ENCODE results near the gene PRDM2.

Gene PRDM2

DNA sequence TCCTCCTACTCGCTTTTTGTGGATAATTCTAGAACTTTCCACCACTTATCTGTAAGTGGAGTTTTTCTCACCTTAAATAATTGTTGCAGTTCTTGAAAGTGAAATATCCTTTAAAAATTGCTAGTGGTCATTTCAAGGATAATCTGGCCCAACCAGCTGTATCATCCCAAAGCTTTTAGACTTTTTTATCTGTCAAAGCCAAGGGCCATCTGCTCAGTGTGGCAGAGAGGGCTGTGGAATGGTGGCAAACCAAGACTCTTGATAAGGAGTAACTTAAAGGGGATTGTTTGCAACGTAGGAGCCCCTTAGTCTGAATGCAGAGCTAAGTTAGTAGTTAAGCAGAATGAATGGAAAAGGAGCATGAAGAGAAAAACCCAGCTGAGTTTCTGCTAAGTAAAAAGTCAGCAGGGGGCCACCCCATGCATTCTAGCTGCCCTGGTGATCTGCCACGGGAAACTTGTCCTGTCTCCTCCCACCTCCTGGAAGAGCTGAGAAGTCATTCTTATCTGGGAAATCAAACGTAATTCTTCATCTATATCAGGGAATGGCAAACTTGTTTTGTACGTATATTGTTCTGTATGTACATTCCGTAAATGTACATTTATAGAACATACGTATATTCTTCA lies 169.3 kb downstream of the PRDM2 start:
- TF ChIP-seq, protein P1, sequence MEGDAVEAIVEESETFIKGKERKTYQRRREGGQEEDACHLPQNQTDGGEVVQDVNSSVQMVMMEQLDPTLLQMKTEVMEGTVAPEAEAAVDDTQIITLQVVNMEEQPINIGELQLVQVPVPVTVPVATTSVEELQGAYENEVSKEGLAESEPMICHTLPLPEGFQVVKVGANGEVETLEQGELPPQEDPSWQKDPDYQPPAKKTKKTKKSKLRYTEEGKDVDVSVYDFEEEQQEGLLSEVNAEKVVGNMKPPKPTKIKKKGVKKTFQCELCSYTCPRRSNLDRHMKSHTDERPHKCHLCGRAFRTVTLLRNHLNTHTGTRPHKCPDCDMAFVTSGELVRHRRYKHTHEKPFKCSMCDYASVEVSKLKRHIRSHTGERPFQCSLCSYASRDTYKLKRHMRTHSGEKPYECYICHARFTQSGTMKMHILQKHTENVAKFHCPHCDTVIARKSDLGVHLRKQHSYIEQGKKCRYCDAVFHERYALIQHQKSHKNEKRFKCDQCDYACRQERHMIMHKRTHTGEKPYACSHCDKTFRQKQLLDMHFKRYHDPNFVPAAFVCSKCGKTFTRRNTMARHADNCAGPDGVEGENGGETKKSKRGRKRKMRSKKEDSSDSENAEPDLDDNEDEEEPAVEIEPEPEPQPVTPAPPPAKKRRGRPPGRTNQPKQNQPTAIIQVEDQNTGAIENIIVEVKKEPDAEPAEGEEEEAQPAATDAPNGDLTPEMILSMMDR (IDR thresholded peaks at IDR 0.05; ENCODE audit: control insufficient read depth, extremely low read depth, insufficient read depth): no peak
- DNase-seq (ENCODE audit: low read depth): no peak
- H3K4me3 ChIP-seq (ENCODE audit: low read depth, low read length): no peak overlapping the region

DNA sequence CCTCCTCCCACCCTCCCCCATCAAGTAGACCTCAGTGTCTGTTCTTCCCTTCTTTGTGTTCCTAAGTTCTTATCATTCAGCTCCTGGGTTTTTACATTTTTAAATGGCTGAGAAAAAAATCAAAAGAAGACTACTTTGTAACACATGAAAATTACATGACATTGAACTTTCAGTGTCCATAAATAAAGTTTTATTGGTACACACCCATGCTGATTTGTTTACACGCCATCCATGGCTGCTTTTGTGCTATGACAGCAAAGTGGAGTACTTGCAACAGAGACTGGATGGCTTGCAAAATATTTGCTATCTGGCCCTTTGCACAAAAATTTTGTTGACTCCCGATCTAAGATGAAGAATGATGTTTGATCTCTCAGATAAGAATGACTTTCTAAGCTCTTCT lies 171.4 kb downstream of the PRDM2 start:
- TF ChIP-seq, protein P1 (IDR thresholded peaks at IDR 0.05; ENCODE audit: control insufficient read depth, extremely low read depth, insufficient read depth): no peak

DNA sequence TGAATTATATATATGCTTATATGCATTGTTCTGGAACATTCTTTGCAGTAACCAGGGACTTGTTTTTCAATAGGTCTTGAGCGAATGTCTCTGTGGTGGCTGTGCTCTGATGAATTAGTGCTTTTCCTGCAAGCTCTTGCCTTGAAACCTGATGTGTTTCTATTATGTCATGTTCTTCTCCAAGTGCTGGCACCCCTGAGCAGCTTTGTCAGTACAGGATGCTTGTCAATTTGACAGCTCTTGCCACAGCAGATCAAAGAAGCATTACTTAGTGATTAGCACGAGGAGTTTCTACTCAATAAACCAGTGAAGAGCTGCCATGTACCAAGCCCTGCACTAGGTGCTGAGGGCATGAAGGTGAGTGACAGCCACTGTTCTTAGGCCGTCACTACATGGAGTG lies 171.9 kb downstream of the PRDM2 start:
- no peak overlapping the region for H3K4me3 ChIP-seq (ENCODE audit: low read depth, low read length)
- TF ChIP-seq, protein P1 (IDR thresholded peaks at IDR 0.05; ENCODE audit: control insufficient read depth, extremely low read depth, insufficient read depth): no peak
- DNase-seq (ENCODE audit: low read depth): no peak

More for the DNA sequence above, 171.4 kb downstream of the PRDM2 start:
- no peak overlapping the region for H3K4me3 ChIP-seq (ENCODE audit: low read depth, low read length)
- DNase-seq (ENCODE audit: low read depth): peak; percentile 23

DNA sequence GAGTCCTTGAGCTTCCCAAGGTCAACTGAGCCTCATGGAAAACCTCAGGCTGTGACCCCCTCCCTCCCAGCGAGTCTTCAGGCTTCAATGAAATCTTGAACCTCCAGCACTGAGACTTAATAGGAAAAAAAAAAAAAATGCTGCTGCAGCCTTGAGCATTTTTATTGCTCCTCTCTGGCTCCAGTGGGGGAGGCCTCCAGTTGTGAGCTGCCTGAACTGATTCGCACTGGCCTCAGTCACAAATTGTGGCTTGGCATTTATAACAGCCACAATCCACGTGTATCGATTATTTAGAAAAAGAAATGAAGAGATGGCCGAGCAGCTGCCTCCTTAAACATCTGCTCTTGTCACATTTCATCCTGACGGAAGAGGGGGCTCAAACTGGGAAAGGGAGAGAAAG lies 173.0 kb downstream of the PRDM2 start:
- TF ChIP-seq, protein P1 (IDR thresholded peaks at IDR 0.05; ENCODE audit: control insufficient read depth, extremely low read depth, insufficient read depth): no peak
- no peak overlapping the region for H3K4me3 ChIP-seq (ENCODE audit: low read depth, low read length)
- DNase-seq (ENCODE audit: low read depth): no peak
